ENCODE data around the gene NFYC.

NFYC gene

GRCh38 chr1:40658751-40659648 lies 32.5 kb upstream of the NFYC start:
- no peak for TF ChIP-seq CTCF (IDR thresholded peaks at IDR 0.05; ENCODE audit: control insufficient read depth, insufficient read depth, low read depth, low read length, missing control alignments)
- no peak for DNase-seq (ENCODE audit: low read depth)
- no peak overlapping the region for H3K4me3 ChIP-seq (ENCODE audit: control insufficient read depth, low read depth, low read length)

- no peak for TF ChIP-seq CTCF (IDR thresholded peaks at IDR 0.05; ENCODE audit: control insufficient read depth, insufficient read depth, low read depth, low read length, missing control alignments)
- no peak for DNase-seq (ENCODE audit: low read depth)
- H3K4me3 ChIP-seq (ENCODE audit: control insufficient read depth, low read depth, low read length) = no peak overlapping the region
These were observed 31.9 kb upstream of the NFYC start for GRCh38 chr1:40659649-40659947.

GRCh38 chr1:40661678-40662077 lies 29.8 kb upstream of the NFYC start:
- no peak for DNase-seq (ENCODE audit: low read depth)
- no peak overlapping the region for H3K4me3 ChIP-seq (ENCODE audit: control insufficient read depth, low read depth, low read length)
- TF ChIP-seq CTCF (IDR thresholded peaks at IDR 0.05; ENCODE audit: control insufficient read depth, insufficient read depth, low read depth, low read length, missing control alignments) = no peak

- no peak for DNase-seq (ENCODE audit: low read depth)
- no peak overlapping the region for H3K4me3 ChIP-seq (ENCODE audit: control insufficient read depth, low read depth, low read length)
- no peak for TF ChIP-seq CTCF (IDR thresholded peaks at IDR 0.05; ENCODE audit: control insufficient read depth, insufficient read depth, low read depth, low read length, missing control alignments)
These were observed 29.4 kb upstream of the NFYC start for GRCh38 chr1:40662151-40662550.

- TF ChIP-seq CTCF (IDR thresholded peaks at IDR 0.05; ENCODE audit: control insufficient read depth, insufficient read depth, low read depth, low read length, missing control alignments) = no peak
- no peak for DNase-seq (ENCODE audit: low read depth)
- no peak overlapping the region for H3K4me3 ChIP-seq (ENCODE audit: control insufficient read depth, low read depth, low read length)
These were observed 28.6 kb upstream of the NFYC start for GRCh38 chr1:40662864-40663263.

GRCh38 chr1:40663324-40664166 lies 28.0 kb upstream of the NFYC start:
- no peak for TF ChIP-seq CTCF (IDR thresholded peaks at IDR 0.05; ENCODE audit: control insufficient read depth, insufficient read depth, low read depth, low read length, missing control alignments)
- no peak overlapping the region for H3K4me3 ChIP-seq (ENCODE audit: control insufficient read depth, low read depth, low read length)
- no peak for DNase-seq (ENCODE audit: low read depth)

Measured in AG09309 (cell line).